HG02642 (cell line): ENCODE results near the gene TTBK2.
"Not testable (repeated sequence)": the region's sequence is repeated elsewhere in the genome, so short reads cannot be mapped to it uniquely, and the experiment has no call there.

Experiments used
- ATAC-seq: cut with Tn5 transposase; IDR thresholded peaks from one replicate; pipeline ENCODE4 v1.9.1; 2021; ENCODE audit warnings: mild to moderate bottlenecking; ENCODE audit not compliant: unreplicated experiment, poor library complexity

The TTBK2 gene

DNA sequence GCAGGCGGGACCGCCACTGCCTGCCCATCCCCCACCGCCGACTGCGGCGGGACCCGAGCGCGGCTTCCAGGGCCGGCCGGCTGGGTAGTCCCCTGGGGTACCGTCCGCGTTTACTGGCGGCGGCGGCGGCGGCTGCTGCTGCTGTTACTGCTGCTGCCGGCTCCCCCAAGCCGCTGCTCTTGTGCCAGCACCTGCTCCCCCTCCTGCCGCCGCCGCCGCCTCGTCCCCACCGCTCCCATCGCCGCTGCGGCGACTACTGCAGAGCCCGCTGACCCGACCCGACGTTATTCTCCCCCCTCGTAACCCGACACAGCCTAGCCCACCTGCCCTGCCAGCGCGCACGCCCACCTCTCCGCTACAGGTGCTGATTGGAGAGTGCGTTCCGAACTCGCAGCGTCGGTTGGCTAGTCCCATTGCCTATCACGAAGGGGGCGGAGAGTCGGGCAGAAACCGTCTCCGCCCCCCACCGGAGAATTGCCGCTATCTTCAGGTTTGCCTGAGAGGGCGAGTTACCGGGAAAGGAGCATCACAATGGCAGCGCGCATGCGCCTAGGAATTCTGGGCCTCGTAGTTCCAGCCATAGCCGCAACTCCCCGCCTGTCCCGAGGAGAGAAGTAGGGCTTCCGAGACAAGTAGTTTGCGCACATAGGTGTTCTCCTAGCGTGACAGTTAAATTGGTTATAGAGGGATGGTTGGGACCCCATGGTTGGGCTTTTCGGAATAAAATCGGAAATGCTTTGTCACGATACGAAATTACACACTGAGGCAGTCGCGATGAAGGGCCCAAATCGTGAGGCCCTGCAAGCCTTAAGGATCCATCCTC is at the start of gene TTBK2:
TSS of gene TTBK2 (minus strand) at position 260 of the 823 bp plus-strand sequence. CDS start 42,161 bp downstream, outside the sequence.
- peak; percentile 96 for ATAC-seq

DNA sequence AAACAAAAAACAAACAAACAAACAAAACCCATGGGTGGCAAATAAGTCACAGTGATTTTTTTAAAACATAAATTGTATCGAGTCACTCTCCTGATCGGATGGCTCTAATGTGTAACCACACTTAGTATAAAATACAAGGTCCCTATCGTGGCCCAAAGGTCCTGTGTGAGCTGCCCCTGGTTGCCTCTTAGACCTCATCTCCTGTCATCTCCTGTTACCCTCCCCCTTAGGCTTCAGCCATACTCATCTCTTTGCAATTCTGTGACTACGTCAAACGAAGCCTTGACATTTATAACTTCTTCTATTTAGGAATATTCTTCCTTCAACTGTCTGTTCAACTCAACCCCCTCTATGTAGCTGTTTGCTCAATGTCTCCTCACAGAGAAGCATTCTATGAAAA is 43.9 kb upstream of the TTBK2 start:
- no peak for ATAC-seq

DNA sequence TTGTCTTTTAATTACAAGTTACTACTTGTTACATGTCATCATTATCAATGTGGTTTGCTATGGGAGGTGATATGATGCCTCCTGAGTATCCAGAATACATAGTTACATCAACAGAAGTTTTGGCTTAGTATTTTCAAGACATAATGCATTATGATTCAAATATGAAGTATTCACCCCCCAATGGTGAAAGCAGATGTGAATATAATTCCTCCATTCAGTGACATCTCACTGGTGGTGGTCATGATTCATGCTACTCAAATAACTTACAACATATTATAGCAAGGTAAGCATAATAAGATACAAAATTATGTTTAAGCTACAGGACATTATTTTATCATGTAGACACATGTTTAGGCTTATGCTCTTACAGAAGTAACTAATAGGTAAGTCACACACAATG is 34.9 kb upstream of the TTBK2 start:
- no peak for ATAC-seq

DNA sequence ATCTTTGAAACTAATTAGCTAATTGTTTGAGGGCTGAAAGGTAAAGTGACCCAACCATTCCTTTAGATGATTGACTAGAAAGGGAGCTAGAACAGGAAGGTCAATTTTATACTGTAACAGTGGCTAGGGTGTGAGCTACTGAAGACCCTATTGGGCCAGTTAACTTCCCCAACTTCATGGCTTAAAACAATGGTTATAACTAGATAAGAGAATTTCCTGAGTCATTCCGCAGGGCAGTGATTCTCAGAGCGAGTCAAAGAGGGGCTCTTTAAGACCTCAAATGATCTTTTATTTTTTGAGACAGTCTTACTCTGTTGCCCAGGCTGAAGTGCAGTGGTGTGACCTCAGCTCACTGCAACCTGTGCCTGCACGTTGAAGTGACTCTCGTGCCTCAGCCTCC is 33.7 kb upstream of the TTBK2 start:
- ATAC-seq: no peak

DNA sequence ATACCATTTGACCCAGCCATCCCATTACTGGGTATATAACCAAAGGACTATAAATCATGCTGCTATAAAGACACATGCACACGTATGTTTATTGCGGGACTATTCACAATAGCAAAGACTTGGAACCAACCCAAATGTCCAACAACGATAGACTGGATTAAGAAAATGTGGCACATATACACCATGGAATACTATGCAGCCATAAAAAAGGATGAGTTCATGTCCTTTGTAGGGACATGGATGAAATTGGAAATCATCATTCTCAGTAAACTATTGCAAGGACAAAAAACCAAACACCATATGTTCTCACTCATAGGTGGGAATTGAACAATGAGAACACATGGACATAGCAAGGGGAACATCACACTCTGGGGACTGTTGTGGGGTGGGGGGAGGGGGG is 28.3 kb upstream of the TTBK2 start:
- not testable (repeated sequence) for ATAC-seq

DNA sequence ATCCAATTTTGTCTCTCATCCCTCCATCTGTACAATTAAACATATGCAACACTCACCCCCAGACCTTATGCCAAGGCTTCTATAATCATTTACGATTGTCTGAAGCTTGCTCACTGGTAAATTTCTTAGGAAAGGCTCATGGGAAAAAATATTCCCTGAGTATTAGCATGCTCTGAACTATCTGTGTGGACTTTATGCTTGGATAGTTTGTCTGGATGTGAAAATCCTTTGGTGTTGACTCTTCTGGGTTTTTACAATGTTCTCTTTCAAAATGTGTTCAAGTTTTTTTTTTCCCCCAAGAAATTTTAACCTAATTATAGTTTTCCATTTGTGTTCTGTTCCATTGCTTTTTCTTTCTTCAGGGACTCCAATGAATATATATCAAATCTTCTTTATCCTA is 19.9 kb upstream of the TTBK2 start:
- no peak for ATAC-seq

DNA sequence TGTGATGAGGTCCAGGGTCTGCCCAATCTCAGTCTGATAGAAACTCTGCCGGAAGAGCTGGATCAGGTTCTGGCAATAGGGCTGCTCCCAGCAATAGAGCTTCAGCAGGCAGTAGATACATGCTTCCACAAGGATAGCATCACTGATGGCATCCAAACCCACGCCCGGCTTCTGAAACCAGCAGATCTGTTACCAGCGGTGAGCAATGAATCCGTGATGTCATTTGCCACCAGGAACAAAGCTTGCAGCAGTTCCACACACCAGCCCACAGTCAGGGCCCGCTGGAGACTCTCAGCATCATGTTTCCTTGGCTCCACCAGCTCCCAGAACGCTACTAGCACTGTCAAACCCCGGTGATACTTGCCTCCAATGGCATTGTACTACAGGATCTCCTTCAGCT is 19.3 kb upstream of the TTBK2 start:
- no peak for ATAC-seq

DNA sequence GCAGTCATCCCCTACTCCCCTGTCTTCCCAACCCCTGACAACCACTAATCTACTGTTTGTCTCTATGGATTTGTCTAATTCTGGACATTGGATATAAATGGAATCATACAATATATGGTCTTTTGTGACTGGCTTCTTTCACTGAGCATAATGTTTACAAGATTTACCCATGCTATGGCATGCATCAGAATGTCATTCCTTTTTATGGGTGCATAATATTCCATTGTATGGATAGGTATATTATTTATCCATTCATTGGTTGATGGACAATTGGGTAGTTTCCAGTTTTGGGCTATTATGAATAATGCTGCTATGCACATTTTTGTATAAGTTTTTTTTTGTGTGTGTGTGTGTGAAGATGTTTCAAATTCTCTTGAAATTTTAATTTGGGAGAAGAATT is 16.6 kb upstream of the TTBK2 start:
- ATAC-seq: no peak

DNA sequence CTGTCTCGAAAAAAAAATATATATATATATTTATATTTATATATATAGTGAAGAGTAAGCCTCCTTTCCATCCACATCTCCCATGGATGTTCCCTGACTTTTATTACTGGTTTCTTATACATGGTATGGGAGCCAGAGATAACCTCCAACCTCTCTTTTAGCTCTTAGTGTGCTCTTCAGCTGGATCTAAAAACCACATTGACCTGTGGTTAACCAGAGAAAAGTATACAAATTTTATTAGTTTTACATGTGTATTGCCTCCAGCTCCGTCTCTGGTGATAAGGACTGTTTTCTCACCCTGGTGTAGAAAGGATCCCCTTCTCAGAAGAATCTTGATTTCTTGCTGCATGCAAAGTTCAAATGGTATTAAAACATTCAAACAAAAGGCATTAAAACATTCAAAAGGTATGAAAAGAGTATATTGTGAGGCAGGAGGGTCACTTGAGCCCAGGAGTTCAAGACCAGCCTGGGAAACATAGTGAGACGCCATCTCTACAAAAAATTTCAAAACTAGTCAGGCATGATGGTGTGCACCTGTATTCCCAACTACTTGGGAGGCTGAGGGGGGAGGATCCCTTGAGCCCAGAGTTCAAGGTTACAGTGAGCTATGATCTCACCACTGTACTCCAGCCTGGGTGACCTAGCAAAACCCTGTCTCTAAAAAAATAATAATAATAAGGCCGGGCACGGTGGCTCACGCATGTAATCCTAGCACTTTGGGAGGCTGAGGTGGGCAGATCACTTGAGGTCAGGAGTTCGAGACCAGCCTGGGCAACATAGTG is 13.5 kb upstream of the TTBK2 start:
- ATAC-seq: no peak

DNA sequence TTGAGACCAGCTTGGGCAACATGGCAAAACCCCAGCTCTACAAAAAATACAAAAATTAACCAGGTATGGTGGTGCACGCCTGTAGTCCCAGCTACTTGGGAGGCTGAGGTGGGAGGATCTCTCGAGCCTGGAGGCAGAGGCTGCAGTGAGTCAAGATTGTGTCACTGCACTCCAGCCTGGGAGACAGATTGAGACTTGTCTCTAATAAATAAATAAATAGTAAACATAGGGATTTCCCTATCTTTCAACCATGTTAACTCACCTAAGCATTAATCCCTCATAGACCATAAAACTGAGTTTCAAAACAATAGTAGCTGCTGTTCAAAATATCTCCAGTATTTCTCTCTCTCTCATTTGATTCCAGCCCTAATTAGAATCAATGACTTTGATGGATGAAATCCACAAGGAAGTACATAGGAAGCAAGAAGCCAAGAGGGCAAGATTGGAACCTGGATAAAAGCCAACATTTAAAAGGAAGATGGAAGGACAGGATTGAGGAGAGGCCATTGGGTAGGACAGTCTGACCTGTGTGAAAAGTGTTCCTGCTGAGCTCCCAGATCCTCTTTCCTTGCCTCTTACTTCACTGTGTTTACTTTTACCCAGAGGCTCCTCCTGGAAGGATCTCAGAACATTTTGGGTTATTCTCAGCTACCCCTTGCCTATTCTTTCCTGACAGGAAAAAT is 12.4 kb upstream of the TTBK2 start:
- ATAC-seq: no peak

DNA sequence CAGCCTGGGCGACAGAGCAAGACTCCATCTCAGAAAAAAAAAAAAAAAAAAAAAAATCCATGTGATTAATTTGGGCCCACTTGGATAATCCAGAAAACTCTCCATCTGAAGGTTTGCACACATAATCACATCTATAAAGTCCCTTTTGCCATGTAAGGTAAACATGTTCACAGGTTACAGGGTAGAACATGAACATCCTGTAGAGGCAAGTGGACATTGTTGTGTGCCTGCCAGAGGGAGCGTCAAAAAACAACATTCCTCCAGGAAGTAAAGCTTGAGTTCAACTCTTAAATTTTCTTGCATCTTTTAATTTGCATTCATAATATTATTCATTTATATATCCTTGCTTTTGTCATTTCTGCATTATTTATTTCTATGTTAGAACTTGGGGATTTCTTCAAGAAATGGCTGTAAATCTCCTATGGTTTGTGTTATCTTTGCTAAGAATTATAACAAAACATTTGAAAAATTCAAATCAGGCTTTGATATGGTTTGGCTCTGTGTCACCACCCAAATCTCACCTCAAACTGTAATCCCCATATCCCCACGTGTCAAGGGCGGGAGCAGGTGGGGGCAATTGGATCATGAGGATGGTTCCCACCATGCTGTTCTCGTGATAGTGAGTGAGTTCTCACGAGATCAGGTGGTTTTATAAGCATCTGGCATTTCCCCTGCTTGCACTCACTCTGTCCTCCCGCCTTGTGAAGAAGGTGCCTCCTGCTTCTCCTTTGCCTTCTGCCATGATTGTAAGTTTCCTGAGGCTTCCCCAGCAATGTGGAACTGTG is 11.3 kb upstream of the TTBK2 start:
- ATAC-seq: no peak

DNA sequence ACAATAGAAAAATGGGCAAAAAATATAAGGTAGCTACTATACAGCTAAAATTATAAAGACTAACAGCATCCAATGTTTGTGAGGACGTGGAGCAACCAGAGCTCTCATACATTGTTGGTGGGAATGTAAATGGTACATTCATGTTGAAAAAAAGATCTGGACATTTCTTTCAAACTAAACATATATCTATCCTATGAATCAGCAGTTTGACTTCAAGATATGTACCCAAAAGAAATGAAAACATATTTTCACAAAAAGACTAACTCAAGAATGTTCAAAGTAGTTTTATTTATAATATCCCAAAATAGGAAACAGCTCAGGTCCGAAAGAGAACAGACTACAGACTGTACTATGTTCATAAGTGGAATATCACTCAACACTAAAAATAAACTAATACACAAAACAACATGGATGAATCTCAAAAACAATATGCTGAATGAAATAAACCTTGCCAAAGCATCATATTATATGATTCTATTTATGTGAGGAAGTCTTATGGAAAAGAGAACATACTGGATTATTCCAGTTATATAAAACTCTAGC is 8.8 kb upstream of the TTBK2 start:
- no peak for ATAC-seq

DNA sequence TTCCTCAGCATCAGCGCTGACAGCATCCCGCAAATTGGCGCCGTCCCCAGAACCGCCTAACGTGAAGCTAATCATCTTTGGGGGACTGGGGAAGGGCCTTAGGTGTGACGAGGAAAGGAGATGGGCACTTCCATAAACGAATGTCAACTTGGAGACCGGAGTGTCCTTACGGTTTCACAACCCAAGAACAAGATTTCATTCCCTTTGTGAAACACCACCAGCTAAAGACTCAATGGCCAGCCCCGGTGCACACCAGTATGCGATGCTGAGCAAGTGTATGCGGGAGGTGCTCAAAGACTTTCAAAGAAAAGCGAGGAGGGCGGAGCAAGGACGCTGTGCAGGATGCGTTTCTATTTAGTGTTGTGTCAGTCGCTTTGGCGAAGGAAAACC is 759 bp upstream of the TTBK2 start:
- no peak for ATAC-seq

DNA sequence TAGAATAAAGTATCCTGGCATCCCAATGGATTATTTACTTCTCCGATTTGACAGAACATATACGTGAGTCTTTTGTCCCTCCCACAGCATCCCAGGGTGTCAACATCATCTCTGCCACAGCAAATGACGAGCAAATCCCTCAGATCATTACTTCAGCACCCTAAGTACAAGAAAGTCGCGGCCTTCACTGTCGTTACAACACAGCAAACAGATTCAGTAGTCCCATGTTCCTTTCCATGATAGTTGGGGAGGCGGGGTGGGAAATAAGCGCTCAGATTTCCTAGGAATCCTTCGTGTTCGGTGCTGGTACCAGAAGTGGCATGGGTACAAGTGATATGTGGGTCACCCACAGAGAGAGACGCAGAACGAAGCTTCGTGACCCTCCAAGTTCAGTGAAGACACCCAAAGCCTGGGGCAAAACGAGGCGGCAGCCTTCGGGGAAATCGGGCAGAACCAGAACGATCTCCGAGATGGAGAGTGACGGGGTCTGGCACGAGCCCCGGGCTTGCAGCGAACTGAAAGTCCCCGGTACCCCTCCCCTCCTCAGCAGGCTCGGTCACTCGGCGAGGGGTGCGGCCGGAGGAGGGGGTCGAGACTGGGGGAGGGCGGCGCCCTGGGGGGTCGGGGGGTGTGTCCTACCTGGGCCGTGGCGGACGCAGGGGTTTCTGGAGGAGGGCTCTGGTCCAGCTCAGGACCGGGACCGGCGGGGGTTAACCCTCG is 619 bp downstream of the TTBK2 start:
- no peak for ATAC-seq

DNA sequence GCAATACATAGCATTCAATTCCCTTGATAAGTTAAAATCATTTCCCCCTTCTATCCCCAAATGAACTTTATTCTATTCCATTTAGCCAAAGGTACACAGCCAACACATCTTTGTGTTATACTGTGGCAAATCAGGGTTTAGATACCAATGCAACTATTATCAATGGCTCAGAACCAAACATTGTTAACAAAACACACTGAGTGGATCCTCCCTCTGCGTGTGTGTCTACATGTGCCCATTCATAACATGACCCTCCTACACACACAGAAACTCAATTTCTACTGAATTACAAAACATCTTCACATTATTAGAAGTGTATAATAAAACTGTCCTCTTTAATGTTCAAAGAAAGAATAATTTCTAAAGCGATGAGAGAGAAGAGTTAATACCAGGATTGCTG is 1.3 kb downstream of the TTBK2 start:
- ATAC-seq: no peak

DNA sequence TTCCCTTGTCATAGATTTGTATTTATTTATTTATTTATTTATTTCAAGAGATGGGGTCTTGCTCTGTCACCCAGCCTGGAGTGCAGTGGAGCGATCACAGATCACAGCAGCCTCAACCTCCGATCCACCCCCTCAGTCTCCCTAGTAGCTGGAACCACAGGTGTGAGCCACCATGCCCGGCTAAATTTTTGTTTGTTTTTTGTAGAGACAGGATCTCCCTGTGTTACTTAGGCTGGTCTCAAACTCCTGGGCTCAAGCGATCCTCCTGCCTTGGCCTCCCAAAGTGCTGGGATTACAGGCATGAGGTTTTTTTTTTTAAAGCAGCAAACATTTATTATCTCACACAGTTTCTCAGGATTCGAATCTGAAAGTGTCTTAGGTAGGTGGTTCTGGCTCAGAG is 2.5 kb downstream of the TTBK2 start:
- ATAC-seq: no peak

DNA sequence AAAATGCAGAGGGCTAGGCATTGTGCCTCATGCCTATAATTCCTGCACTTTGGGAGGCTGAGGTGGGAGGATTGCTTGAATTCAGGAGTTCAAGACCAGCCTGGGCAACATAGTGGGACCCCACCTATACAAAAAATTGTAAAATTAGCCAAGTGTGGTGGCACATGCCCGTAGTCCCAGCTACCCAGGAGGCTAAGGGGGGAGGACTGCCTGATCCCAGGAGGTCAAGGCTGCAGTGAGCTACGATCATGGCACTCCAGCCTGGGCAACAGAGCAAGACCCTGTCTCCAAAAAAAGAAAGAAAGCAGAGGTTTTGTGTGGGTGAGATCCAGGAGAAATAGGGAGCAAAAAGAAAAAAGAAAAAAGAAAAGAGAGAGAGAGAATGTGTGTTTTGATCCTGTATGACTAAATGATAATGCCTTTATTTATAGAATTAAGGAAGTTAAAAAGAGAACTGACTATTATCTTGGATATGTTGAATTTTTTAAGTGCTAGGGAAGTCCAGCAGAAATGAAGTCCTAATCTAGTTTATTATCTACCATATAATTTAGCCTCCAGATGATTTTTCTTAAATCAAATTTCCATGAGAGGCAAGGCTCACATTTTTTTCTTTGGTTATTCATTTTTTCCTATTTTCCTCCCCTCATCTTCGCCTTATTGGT is 4.8 kb downstream of the TTBK2 start:
- ATAC-seq: no peak

DNA sequence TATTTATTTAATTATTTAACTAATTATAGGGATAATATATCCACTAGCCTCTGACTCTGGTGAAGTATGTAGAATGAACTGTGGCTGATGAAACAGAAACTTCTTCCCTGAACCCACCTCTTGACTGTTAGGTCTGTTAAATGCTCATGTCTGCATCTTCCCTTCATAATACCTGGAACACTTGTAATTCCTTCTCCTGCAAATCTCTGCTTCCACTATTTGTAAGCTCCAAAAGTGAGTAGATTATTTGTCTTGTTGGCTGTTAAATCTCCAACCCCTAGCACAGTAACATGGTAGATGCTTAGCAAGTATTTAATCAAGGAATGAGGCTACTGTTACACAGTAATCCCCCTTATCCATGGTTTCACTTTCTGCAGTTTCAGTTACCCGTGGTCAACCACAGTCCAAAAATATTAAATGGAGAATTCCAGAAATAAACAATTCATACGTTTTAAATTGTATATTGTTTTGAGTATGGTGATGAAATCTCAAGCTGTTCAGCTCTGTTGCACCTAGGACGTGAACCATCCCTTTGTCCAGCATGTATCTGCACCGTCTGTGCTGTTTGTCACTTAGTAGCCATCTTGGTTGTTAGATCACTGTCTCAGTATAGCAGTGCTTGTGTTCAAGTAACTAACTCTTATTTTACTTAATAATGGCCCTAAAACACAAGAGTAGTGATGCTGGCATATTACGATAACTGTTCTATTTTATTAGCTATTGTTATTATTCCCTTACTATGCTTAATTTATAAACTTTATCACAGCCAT is 5.7 kb downstream of the TTBK2 start:
- ATAC-seq: no peak
